ENCODE data around the gene CFAP77. TPM values are rescaled to one million over a fixed set of nuclear protein-coding genes. Genes with fewer than 3 reads are reported as not detected.

Gene CFAP77
- total and polyA plus RNA-seq, 2 donors from 2014 or later = 0.50 TPM; not detected in 1

DNA sequence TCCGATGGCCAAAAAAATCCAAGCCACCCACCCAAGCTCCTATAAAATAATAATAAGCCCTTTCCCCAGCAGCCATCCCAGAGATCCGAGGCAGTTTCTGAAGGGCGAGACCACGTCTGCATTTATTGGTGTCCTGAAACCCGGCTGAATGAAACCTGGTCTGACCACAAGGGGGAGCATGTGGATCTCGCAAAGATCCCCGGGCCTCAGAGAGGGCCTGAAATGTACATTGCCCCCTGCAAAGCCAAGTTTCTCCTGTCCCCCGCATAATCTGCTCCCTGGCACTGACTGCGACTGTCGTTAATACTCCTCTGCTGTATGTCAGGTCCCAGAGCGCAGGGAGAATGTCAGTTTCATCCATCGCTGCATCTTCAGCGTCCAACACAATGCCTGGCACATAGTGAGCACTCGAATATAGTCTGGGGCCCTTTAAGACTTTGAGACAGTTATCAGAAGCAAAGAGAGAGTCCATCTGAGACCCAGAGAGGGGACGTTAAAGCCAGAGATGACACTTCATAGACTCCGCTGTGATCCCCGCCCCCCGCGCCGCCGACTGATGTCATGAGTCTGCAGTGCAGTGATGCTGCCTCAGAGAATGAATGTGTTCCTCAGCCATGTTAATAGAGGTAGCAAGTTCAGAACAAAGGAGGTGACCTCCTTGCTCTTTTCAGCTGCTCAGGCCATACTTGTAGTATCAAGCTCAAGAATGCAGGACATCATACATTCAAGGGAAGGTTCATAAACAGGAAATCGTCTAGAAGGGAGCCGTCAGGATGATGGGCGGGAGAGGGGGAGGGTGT, 97.9 kb downstream of the CFAP77 start:
- peak; percentile 70 to 87 (median 84) for DNase-seq
- TF ChIP-seq, protein P1, sequence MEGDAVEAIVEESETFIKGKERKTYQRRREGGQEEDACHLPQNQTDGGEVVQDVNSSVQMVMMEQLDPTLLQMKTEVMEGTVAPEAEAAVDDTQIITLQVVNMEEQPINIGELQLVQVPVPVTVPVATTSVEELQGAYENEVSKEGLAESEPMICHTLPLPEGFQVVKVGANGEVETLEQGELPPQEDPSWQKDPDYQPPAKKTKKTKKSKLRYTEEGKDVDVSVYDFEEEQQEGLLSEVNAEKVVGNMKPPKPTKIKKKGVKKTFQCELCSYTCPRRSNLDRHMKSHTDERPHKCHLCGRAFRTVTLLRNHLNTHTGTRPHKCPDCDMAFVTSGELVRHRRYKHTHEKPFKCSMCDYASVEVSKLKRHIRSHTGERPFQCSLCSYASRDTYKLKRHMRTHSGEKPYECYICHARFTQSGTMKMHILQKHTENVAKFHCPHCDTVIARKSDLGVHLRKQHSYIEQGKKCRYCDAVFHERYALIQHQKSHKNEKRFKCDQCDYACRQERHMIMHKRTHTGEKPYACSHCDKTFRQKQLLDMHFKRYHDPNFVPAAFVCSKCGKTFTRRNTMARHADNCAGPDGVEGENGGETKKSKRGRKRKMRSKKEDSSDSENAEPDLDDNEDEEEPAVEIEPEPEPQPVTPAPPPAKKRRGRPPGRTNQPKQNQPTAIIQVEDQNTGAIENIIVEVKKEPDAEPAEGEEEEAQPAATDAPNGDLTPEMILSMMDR (IDR thresholded peaks at IDR 0.05; ENCODE audit: borderline replicate concordance, extremely low read depth, insufficient read depth) = peak; percentile 82
- intact Hi-C loops (cut with DNase I) = loop anchor here (5.0 kb wide), 1 partner anchor 69 kb away; no protein-coding TSS in a partner anchor
- Histone ChIP-seq H3K27ac (ENCODE audit: low read depth in 2 of 2, low read length in 2 of 2) (no peak overlapping the region), H3K9me3 (ENCODE audit: control insufficient read depth in 2 of 3, insufficient read depth in 1 of 3, low read length in 3 of 3) (no peaks in the 10 kb centered on the region), H3K27me3 (ENCODE audit: control insufficient read depth, insufficient read depth, low read length) (no peaks in the 10 kb centered on the region), H3K36me3 (ENCODE audit: control insufficient read depth in 2 of 3, insufficient read depth in 3 of 3, low read length in 3 of 3) (no peaks in the 10 kb centered on the region), H3K4me3 (ENCODE audit: low read length in 3 of 3) (no peak overlapping the region), H3K4me1 (ENCODE audit: control insufficient read depth in 2 of 3, insufficient read depth in 2 of 3, low read depth in 1 of 3, low read length in 3 of 3) (no peaks in the 10 kb centered on the region), H3K9ac (ENCODE audit: low read length in 3 of 3) (no peak overlapping the region)
- FAIRE-seq = no peak

DNA sequence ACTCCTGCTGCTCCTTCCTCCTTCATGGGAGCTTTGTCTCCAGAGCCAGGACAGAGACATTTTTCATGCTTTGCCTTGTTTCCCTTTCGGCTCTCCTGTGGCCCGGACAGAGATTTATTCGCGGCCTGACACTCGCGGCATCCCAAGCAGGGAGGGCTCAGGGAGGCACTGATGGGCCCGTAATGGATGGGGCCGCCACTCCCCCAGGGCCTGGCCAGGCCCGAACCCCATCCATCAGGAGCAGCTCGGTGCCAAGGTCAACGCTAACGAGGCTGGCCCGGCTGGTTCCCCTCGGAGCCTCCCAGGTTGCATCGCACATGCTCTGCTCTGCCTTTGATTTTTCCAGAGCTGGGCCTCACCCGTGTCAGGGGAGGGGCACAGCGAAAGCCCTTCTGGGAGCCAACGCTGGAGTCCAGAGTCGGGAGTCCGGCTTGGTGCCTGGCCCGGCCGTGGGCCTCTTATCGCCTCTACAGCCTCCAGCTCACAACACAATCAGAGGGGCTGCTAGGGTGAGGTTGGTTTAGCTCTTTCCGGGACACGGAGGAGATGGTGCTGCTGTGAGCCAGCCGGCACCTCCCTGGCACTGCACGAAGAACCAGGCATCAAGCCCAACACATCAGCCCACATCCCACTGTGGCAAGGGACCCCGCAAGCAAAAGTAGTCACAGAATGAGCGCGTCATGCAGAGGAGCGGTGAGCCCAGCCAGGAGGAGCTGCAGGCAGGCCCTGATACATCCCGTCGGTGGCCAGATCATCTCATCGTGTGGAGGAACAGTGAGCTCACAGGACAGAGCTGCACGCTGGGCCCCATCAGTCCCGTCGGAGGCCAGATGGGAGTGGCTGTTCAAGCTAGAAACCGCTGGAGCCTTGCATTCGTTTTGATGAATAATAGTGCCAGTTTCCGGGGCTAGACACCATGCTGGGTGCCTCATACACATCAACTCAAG, 100.2 kb downstream of the CFAP77 start:
- Histone ChIP-seq H3K36me3 (ENCODE audit: control insufficient read depth in 2 of 3, insufficient read depth in 3 of 3, low read length in 3 of 3) (no peaks in the 10 kb centered on the region), H3K9me3 (ENCODE audit: control insufficient read depth in 2 of 3, insufficient read depth in 1 of 3, low read length in 3 of 3) (no peaks in the 10 kb centered on the region), H3K4me3 (ENCODE audit: low read length in 3 of 3) (no peak overlapping the region), H3K27ac (ENCODE audit: low read depth in 2 of 2, low read length in 2 of 2) (no peak overlapping the region), H3K4me1 (ENCODE audit: control insufficient read depth in 2 of 3, insufficient read depth in 2 of 3, low read depth in 1 of 3, low read length in 3 of 3) (no peaks in the 10 kb centered on the region), H3K27me3 (ENCODE audit: control insufficient read depth, insufficient read depth, low read length) (no peaks in the 10 kb centered on the region), H3K9ac (ENCODE audit: low read length in 3 of 3) (no peak overlapping the region)
- intact Hi-C loops (cut with DNase I) = loop anchor here (5.0 kb wide), 1 partner anchor 67 kb away; no protein-coding TSS in a partner anchor
- peak; percentile 45 to 66 (median 48) for DNase-seq
- TF ChIP-seq, protein P1 (IDR thresholded peaks at IDR 0.05; ENCODE audit: borderline replicate concordance, extremely low read depth, insufficient read depth) = no peak
- FAIRE-seq = no peak

DNA sequence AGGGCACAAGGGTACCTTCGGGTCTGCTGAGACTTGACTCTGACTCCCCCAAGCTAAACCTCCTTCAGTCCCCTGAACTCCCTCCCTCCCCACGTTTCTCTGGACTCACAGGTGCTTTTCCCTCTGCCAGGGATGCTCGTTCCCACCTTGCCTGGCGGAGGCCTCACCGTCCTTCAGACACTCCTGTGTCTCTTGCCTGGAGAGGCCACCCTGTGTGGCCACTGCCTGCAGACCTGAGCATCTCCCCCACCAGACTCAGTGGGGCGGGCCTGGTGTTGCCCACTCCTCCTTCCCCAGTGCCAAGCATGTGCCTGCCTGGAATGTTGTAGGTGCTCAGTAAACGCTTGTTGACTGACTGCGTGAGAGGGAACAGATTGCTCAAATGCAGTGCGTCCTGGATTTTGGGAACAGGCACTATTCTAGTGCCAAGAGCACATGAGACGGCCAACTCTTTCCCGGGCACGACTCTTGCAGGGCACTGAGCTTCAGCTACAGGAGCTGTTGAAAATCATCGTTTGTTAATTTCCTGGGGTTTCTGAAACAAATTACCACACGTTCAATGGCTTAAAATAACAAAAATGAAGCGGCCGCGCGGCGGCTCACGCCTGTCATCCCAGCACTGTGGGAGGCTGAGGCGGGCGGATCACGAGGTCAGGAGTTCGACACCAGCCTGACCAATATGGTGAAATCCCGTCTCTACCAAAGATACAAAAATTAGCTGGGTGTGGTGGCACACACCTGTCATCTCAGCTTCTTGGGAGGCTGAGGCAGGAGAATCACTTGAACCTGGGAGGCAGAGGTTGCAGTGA, 101.4 kb downstream of the CFAP77 start:
- intact Hi-C loops (cut with DNase I) = no loop called here
- no peak for FAIRE-seq
- peak in 1 of 5 donors; percentile 58 for DNase-seq

More for the DNA sequence above, 101.4 kb downstream of the CFAP77 start:
- TF ChIP-seq, protein P1 (IDR thresholded peaks at IDR 0.05; ENCODE audit: borderline replicate concordance, extremely low read depth, insufficient read depth) = no peak
- H3K27me3 ChIP-seq (ENCODE audit: control insufficient read depth, insufficient read depth, low read length) = no peaks in the 10 kb centered on the region
- no peaks in the 10 kb centered on the region for H3K9me3 ChIP-seq (ENCODE audit: control insufficient read depth in 2 of 3, insufficient read depth in 1 of 3, low read length in 3 of 3)
- H3K4me3 ChIP-seq (ENCODE audit: low read length in 3 of 3) = no peak overlapping the region
- no peak overlapping the region for H3K27ac ChIP-seq (ENCODE audit: low read depth in 2 of 2, low read length in 2 of 2)
- no peaks in the 10 kb centered on the region for H3K4me1 ChIP-seq (ENCODE audit: control insufficient read depth in 2 of 3, insufficient read depth in 2 of 3, low read depth in 1 of 3, low read length in 3 of 3)
- H3K9ac ChIP-seq (ENCODE audit: low read length in 3 of 3) = no peak overlapping the region
- no peaks in the 10 kb centered on the region for H3K36me3 ChIP-seq (ENCODE audit: control insufficient read depth in 2 of 3, insufficient read depth in 3 of 3, low read length in 3 of 3)
